Measurements from ENCODE around the gene CCDC167. TPM values are rescaled to one million over a fixed set of nuclear protein-coding genes. Genes with fewer than 3 reads are reported as not detected.
A peak's percentile ranks its signal among the peaks of the same experiment; 100 is the strongest.
"Not testable (repeated sequence)": the region's sequence is repeated elsewhere in the genome, so short reads cannot be mapped to it uniquely, and the experiment has no call there.

Gene CCDC167
- total RNA-seq, 2 donors from 2014 or later = 39.2 to 78.5 TPM

GRCh38 chr6:37507690-37508421 is 8.2 kb upstream of the CCDC167 start:
- peak overlapping the region; percentile 56 for H3K27ac Mint-ChIP-seq
- peak overlapping the region; percentile 38 for H3K4me3 Mint-ChIP-seq
- H3K36me3 Mint-ChIP-seq (ENCODE audit: low read depth) = no peaks in the 10 kb centered on the region
- H3K9me3 Mint-ChIP-seq = peaks cover 4% of the 10 kb centered on the region
- peak; percentile 68 for ATAC-seq (replicated peaks)
- peaks cover 41% of the 10 kb centered on the region for H3K4me1 Mint-ChIP-seq
- H3K27me3 Mint-ChIP-seq = no peaks in the 10 kb centered on the region

GRCh38 chr6:37507077-37507476 is 7.4 kb upstream of the CCDC167 start:
- no peak for ATAC-seq (replicated peaks)
- Mint-ChIP-seq H3K9me3 (peaks cover 4% of the 10 kb centered on the region), H3K27ac (peak overlapping the region; percentile 55), H3K27me3 (no peaks in the 10 kb centered on the region), H3K36me3 (ENCODE audit: low read depth) (no peaks in the 10 kb centered on the region), H3K4me1 (peaks cover 48% of the 10 kb centered on the region), H3K4me3 (no peak overlapping the region)

GRCh38 chr6:37506479-37506878 is 6.8 kb upstream of the CCDC167 start:
- peaks cover 53% of the 10 kb centered on the region for H3K4me1 Mint-ChIP-seq
- H3K4me3 Mint-ChIP-seq = no peak overlapping the region
- H3K9me3 Mint-ChIP-seq = peaks cover 4% of the 10 kb centered on the region
- no peak for ATAC-seq (replicated peaks)
- no peaks in the 10 kb centered on the region for H3K27me3 Mint-ChIP-seq
- no peaks in the 10 kb centered on the region for H3K36me3 Mint-ChIP-seq (ENCODE audit: low read depth)
- no peak overlapping the region for H3K27ac Mint-ChIP-seq

- no peak for ATAC-seq (replicated peaks)
- H3K9me3 Mint-ChIP-seq = no peaks in the 10 kb centered on the region
- peaks cover 44% of the 10 kb centered on the region for H3K4me1 Mint-ChIP-seq
- H3K27me3 Mint-ChIP-seq = no peaks in the 10 kb centered on the region
- H3K36me3 Mint-ChIP-seq (ENCODE audit: low read depth) = peaks cover 9% of the 10 kb centered on the region
- H3K4me3 Mint-ChIP-seq = peak overlapping the region; percentile 86
- H3K27ac Mint-ChIP-seq = peak overlapping the region; percentile 97
These were observed 4.3 kb upstream of the CCDC167 start for GRCh38 chr6:37504024-37504423.

GRCh38 chr6:37503309-37503965 is 3.7 kb upstream of the CCDC167 start:
- Mint-ChIP-seq H3K4me3 (peak overlapping the region; percentile 86), H3K4me1 (peaks cover 42% of the 10 kb centered on the region)

GRCh38 chr6:37502703-37503291 is 3.1 kb upstream of the CCDC167 start:
- H3K9me3 Mint-ChIP-seq = no peaks in the 10 kb centered on the region
- peak; percentile 26 for ATAC-seq (replicated peaks)
- H3K4me3 Mint-ChIP-seq = peak overlapping the region; percentile 86
- peaks cover 21% of the 10 kb centered on the region for H3K36me3 Mint-ChIP-seq (ENCODE audit: low read depth)
- H3K27me3 Mint-ChIP-seq = no peaks in the 10 kb centered on the region
- peak overlapping the region; percentile 97 for H3K27ac Mint-ChIP-seq
- H3K4me1 Mint-ChIP-seq = peaks cover 45% of the 10 kb centered on the region

More at GRCh38 chr6:37503309-37503965, 3.7 kb upstream of the CCDC167 start:
- no peak for ATAC-seq (replicated peaks)
- peak overlapping the region; percentile 97 for H3K27ac Mint-ChIP-seq
- no peaks in the 10 kb centered on the region for H3K9me3 Mint-ChIP-seq
- H3K27me3 Mint-ChIP-seq = no peaks in the 10 kb centered on the region
- H3K36me3 Mint-ChIP-seq (ENCODE audit: low read depth) = peaks cover 15% of the 10 kb centered on the region

GRCh38 chr6:37501632-37502491 is 2.2 kb upstream of the CCDC167 start:
- H3K27ac Mint-ChIP-seq = peak overlapping the region; percentile 97
- no peaks in the 10 kb centered on the region for H3K9me3 Mint-ChIP-seq
- no peak for ATAC-seq (replicated peaks)
- no peaks in the 10 kb centered on the region for H3K27me3 Mint-ChIP-seq
- peaks cover 53% of the 10 kb centered on the region for H3K4me1 Mint-ChIP-seq
- peak overlapping the region; percentile 86 for H3K4me3 Mint-ChIP-seq
- peaks cover 30% of the 10 kb centered on the region for H3K36me3 Mint-ChIP-seq (ENCODE audit: low read depth)

- H3K9me3 Mint-ChIP-seq; H3K27me3 Mint-ChIP-seq; ATAC-seq (replicated peaks); H3K27ac Mint-ChIP-seq: not testable (repeated sequence)
- Mint-ChIP-seq H3K4me3 (peak overlapping the region; percentile 86), H3K36me3 (ENCODE audit: low read depth) (peaks cover 34% of the 10 kb centered on the region), H3K4me1 (peaks cover 57% of the 10 kb centered on the region)
These were observed 1.2 kb upstream of the CCDC167 start for GRCh38 chr6:37500904-37501303.

- ATAC-seq (replicated peaks) = no peak
- H3K27me3 Mint-ChIP-seq = no peaks in the 10 kb centered on the region
- peak overlapping the region; percentile 92 for H3K27ac Mint-ChIP-seq
- peak overlapping the region; percentile 86 for H3K4me3 Mint-ChIP-seq
- peaks cover 57% of the 10 kb centered on the region for H3K4me1 Mint-ChIP-seq
- H3K36me3 Mint-ChIP-seq (ENCODE audit: low read depth) = peaks cover 40% of the 10 kb centered on the region
- no peaks in the 10 kb centered on the region for H3K9me3 Mint-ChIP-seq
These were observed 558 bp upstream of the CCDC167 start for GRCh38 chr6:37500294-37500608.

- no peaks in the 10 kb centered on the region for H3K27me3 Mint-ChIP-seq
- H3K4me3 Mint-ChIP-seq = peak overlapping the region; percentile 86
- peak overlapping the region; percentile 92 for H3K27ac Mint-ChIP-seq
- H3K9me3 Mint-ChIP-seq = no peaks in the 10 kb centered on the region
- peaks cover 55% of the 10 kb centered on the region for H3K36me3 Mint-ChIP-seq (ENCODE audit: low read depth)
- peaks cover 46% of the 10 kb centered on the region for H3K4me1 Mint-ChIP-seq
- no peak for ATAC-seq (replicated peaks)
These were observed 2.5 kb downstream of the CCDC167 start for GRCh38 chr6:37496951-37497885.

- Mint-ChIP-seq H3K27ac (peak overlapping the region; percentile 97), H3K27me3 (no peaks in the 10 kb centered on the region), H3K36me3 (ENCODE audit: low read depth) (peaks cover 57% of the 10 kb centered on the region), H3K4me3 (peak overlapping the region; percentile 86), H3K9me3 (no peaks in the 10 kb centered on the region), H3K4me1 (peaks cover 52% of the 10 kb centered on the region)
- peak; percentile 56 for ATAC-seq (replicated peaks)
These were observed 4.3 kb downstream of the CCDC167 start for GRCh38 chr6:37495244-37495934.

GRCh38 chr6:37493661-37493995 is 6.1 kb downstream of the CCDC167 start:
- no peak for ATAC-seq (replicated peaks)
- Mint-ChIP-seq H3K27me3 (no peaks in the 10 kb centered on the region), H3K9me3 (no peaks in the 10 kb centered on the region), H3K27ac (peak overlapping the region; percentile 97), H3K4me3 (peak overlapping the region; percentile 86), H3K36me3 (ENCODE audit: low read depth) (peaks cover 56% of the 10 kb centered on the region), H3K4me1 (peaks cover 65% of the 10 kb centered on the region)

- Mint-ChIP-seq H3K4me1 (peaks cover 67% of the 10 kb centered on the region), H3K9me3 (no peaks in the 10 kb centered on the region), H3K4me3 (peak overlapping the region; percentile 86), H3K27me3 (no peaks in the 10 kb centered on the region), H3K36me3 (ENCODE audit: low read depth) (peaks cover 56% of the 10 kb centered on the region), H3K27ac (peak overlapping the region; percentile 97)
- ATAC-seq (replicated peaks) = no peak
These were observed 6.6 kb downstream of the CCDC167 start for GRCh38 chr6:37492991-37493660.

Measured in activated T-helper 17 cell treated with anti-CD3 and anti-CD28 coated beads, Interleukin-2, amount 50 U/mL, for 72 hours (primary cell).